ENCODE measurements around the gene MEG3.

DNA sequence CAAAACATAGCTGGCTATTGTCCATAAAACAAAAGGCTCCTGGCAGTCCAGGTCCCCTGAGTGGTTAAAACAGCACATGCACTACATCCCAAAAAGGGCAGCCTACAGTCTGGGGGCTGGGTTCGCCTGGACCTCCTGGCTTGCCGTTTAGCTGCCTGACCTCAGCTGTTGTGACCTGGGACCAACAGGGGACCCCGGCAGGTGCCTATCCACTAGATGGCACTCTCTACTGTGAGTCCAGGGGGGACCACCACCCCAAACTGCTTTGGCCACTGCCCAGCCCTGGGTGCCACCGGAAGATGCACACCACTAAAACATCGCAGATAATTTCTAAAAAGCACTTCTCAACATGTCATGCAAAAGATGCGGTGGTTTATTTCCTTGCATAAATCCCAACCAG, 80.5 kb downstream of the MEG3 start:
- TF ChIP-seq, protein P1, sequence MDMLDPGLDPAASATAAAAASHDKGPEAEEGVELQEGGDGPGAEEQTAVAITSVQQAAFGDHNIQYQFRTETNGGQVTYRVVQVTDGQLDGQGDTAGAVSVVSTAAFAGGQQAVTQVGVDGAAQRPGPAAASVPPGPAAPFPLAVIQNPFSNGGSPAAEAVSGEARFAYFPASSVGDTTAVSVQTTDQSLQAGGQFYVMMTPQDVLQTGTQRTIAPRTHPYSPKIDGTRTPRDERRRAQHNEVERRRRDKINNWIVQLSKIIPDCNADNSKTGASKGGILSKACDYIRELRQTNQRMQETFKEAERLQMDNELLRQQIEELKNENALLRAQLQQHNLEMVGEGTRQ (IDR thresholded peaks at IDR 0.05; ENCODE audit: low read depth, low read length) = no peak
- TF ChIP-seq, protein P2, sequence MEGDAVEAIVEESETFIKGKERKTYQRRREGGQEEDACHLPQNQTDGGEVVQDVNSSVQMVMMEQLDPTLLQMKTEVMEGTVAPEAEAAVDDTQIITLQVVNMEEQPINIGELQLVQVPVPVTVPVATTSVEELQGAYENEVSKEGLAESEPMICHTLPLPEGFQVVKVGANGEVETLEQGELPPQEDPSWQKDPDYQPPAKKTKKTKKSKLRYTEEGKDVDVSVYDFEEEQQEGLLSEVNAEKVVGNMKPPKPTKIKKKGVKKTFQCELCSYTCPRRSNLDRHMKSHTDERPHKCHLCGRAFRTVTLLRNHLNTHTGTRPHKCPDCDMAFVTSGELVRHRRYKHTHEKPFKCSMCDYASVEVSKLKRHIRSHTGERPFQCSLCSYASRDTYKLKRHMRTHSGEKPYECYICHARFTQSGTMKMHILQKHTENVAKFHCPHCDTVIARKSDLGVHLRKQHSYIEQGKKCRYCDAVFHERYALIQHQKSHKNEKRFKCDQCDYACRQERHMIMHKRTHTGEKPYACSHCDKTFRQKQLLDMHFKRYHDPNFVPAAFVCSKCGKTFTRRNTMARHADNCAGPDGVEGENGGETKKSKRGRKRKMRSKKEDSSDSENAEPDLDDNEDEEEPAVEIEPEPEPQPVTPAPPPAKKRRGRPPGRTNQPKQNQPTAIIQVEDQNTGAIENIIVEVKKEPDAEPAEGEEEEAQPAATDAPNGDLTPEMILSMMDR (conservative IDR thresholded peaks at IDR 0.05; ENCODE audit: low read depth, low read length) = 0 out of 2 replicates have a peak, but pooled peaks have one; percentile 13
- TF ChIP-seq POLR2A (IDR thresholded peaks at IDR 0.05; ENCODE audit: low read depth, low read length) = no peak
